SH-SY5Y (cell line): Measurements from ENCODE around the gene RAB40C.

Source experiments
- GATA2 ChIP-seq: IDR thresholded peaks from 2 replicates; pipeline ENCODE4 v1.6.1; 2011; ENCODE audit warnings: mild to moderate bottlenecking, low read depth, low read length
- GATA3 ChIP-seq: IDR thresholded peaks from 2 replicates; pipeline ENCODE4 v1.6.1; 2011; ENCODE audit warnings: low read depth, mild to moderate bottlenecking, low read length, moderate library complexity

- TF ChIP-seq GATA2 (no peak), GATA3 (no peak)
These were observed 9.2 kb downstream of the RAB40C start for GRCh38 chr16:598823-599739.
